Chondrocyte (in vitro differentiated cells): ENCODE data around the gene PPP1R16B. TPM values are rescaled to one million over a fixed set of nuclear protein-coding genes. Genes with fewer than 3 reads are reported as not detected.
"Not testable (repeated sequence)": the region's sequence is repeated elsewhere in the genome, so short reads cannot be mapped to it uniquely, and the experiment has no call there.

ENCODE experiments used
- DNase-seq: peaks from one replicate; pipeline ENCODE4 v3.0.0; 2021; ENCODE audit warnings: mixed read lengths, low spot score
- H3K27ac Mint-ChIP-seq: one replicate; pipeline ENCODE4 v1.8.0; 2021; ENCODE audit warnings: mild to moderate bottlenecking, moderate library complexity, mixed read lengths; ENCODE audit not compliant: unreplicated experiment
- H3K27me3 Mint-ChIP-seq: 2 replicates; pipeline ENCODE4 v1.8.0; 2021; ENCODE audit warnings: low read depth, mixed read lengths
- H3K36me3 Mint-ChIP-seq: 2 replicates; pipeline ENCODE4 v1.8.0; 2021; ENCODE audit warnings: low read depth, mixed read lengths
- H3K4me1 Mint-ChIP-seq: 2 replicates; pipeline ENCODE4 v1.8.0; 2021; ENCODE audit warnings: low read depth, mild to moderate bottlenecking, mixed read lengths
- H3K4me3 Mint-ChIP-seq: one replicate; pipeline ENCODE4 v1.8.0; 2021; ENCODE audit warnings: mild to moderate bottlenecking, moderate library complexity, mixed read lengths; ENCODE audit not compliant: unreplicated experiment
- H3K9me3 Mint-ChIP-seq: 2 replicates; pipeline ENCODE4 v1.8.0; 2021; ENCODE audit warnings: low read depth, mixed read lengths
- CTCF ChIP-seq: fragments of 200-600 bp; sonication (generic); IDR thresholded peaks from 2 replicates; pipeline ENCODE4 v1.5.0; 2021; ENCODE audit warnings: antibody characterized with exemption, mild to moderate bottlenecking, moderate library complexity
- total RNA-seq: library from RNA; stranded (reverse); gene quantifications from 3 replicates; pipeline ENCODE4 v1.2.1, GENCODE V29; 2021

The PPP1R16B gene
- total RNA-seq, 1 donor from 2014 or later: not detected

- H3K36me3 Mint-ChIP-seq: no peaks in the 10 kb centered on the region
- TF ChIP-seq CTCF: no peak
- no peak overlapping the region for H3K27ac Mint-ChIP-seq
- H3K4me1 Mint-ChIP-seq: peaks cover 3% of the 10 kb centered on the region
- no peaks in the 10 kb centered on the region for H3K9me3 Mint-ChIP-seq
- H3K27me3 Mint-ChIP-seq: peaks cover 12% of the 10 kb centered on the region
- DNase-seq: no peak
- no peak overlapping the region for H3K4me3 Mint-ChIP-seq
Measured at GRCh38 chr20:38791940-38792339, 13.6 kb upstream of the PPP1R16B start.

- H3K36me3 Mint-ChIP-seq, H3K4me3 Mint-ChIP-seq, H3K9me3 Mint-ChIP-seq: not testable (repeated sequence)
Measured at GRCh38 chr20:38794057-38794456, 11.4 kb upstream of the PPP1R16B start.

GRCh38 chr20:38798266-38798665 lies 7.2 kb upstream of the PPP1R16B start:
- Mint-ChIP-seq H3K4me1 (no peaks in the 10 kb centered on the region), H3K9me3 (peaks cover 5% of the 10 kb centered on the region), H3K27ac (no peak overlapping the region), H3K4me3 (no peak overlapping the region), H3K36me3 (no peaks in the 10 kb centered on the region), H3K27me3 (peaks cover 23% of the 10 kb centered on the region)
- TF ChIP-seq CTCF: no peak
- DNase-seq: no peak

More at GRCh38 chr20:38794057-38794456, 11.4 kb upstream of the PPP1R16B start:
- not testable (repeated sequence) for H3K4me1 Mint-ChIP-seq, H3K27ac Mint-ChIP-seq, DNase-seq
- H3K27me3 Mint-ChIP-seq: peaks cover 26% of the 10 kb centered on the region

- DNase-seq: no peak
- Mint-ChIP-seq H3K9me3 (peaks cover 5% of the 10 kb centered on the region), H3K4me1 (no peaks in the 10 kb centered on the region), H3K36me3 (no peaks in the 10 kb centered on the region), H3K4me3 (no peak overlapping the region), H3K27me3 (peaks cover 23% of the 10 kb centered on the region), H3K27ac (no peak overlapping the region)
- TF ChIP-seq CTCF: no peak
Measured at GRCh38 chr20:38799203-38799602, 6.3 kb upstream of the PPP1R16B start.

GRCh38 chr20:38800882-38801281 lies 4.6 kb upstream of the PPP1R16B start:
- peaks cover 19% of the 10 kb centered on the region for H3K27me3 Mint-ChIP-seq
- peaks cover 2% of the 10 kb centered on the region for H3K4me1 Mint-ChIP-seq
- DNase-seq: no peak
- peaks cover 5% of the 10 kb centered on the region for H3K9me3 Mint-ChIP-seq
- no peak for TF ChIP-seq CTCF
- H3K4me3 Mint-ChIP-seq: no peak overlapping the region
- no peak overlapping the region for H3K27ac Mint-ChIP-seq
- H3K36me3 Mint-ChIP-seq: no peaks in the 10 kb centered on the region

GRCh38 chr20:38804221-38804620 lies 1.3 kb upstream of the PPP1R16B start:
- H3K27me3 Mint-ChIP-seq: peaks cover 21% of the 10 kb centered on the region
- no peak overlapping the region for H3K27ac Mint-ChIP-seq
- peaks cover 3% of the 10 kb centered on the region for H3K4me1 Mint-ChIP-seq
- no peak for DNase-seq
- TF ChIP-seq CTCF: no peak
- no peaks in the 10 kb centered on the region for H3K9me3 Mint-ChIP-seq
- no peak overlapping the region for H3K4me3 Mint-ChIP-seq
- H3K36me3 Mint-ChIP-seq: no peaks in the 10 kb centered on the region
